ENCODE results near the gene WDR70.
"Not testable (repeated sequence)": the region's sequence is repeated elsewhere in the genome, so short reads cannot be mapped to it uniquely, and the experiment has no call there.

The WDR70 gene

DNA sequence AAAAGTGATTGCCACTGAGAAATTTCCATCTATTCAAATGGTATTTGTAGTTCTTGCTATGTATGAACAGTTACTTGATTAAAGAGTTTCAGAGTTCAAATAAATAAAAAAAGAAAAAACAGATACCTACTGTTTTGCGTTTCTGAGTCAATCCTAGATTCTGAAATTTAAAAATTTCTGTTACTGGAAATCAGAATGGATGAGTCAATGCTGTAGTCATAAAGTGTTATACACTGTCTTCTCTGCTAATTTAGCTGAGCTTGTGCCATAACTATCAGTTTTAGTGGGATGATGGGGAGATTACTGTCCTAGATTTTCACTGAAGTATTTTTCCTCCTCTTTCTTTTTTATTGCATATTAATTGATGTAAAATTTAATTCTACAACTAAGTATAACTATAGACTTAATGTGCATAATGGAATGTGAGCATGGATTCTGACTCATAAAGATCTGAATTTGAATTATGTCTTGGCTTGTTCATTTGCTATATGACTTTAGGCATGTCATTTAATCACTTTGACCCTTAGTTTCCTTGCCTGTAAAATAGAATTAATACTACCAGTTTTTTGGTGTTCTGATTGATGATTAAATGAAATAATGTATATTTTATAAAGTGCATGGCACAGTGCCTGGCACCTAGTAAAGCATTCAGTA lies 75.4 kb downstream of the WDR70 start:
- not testable (repeated sequence) for DNase-seq (ENCODE audit: low read depth in 2 of 2)

DNA sequence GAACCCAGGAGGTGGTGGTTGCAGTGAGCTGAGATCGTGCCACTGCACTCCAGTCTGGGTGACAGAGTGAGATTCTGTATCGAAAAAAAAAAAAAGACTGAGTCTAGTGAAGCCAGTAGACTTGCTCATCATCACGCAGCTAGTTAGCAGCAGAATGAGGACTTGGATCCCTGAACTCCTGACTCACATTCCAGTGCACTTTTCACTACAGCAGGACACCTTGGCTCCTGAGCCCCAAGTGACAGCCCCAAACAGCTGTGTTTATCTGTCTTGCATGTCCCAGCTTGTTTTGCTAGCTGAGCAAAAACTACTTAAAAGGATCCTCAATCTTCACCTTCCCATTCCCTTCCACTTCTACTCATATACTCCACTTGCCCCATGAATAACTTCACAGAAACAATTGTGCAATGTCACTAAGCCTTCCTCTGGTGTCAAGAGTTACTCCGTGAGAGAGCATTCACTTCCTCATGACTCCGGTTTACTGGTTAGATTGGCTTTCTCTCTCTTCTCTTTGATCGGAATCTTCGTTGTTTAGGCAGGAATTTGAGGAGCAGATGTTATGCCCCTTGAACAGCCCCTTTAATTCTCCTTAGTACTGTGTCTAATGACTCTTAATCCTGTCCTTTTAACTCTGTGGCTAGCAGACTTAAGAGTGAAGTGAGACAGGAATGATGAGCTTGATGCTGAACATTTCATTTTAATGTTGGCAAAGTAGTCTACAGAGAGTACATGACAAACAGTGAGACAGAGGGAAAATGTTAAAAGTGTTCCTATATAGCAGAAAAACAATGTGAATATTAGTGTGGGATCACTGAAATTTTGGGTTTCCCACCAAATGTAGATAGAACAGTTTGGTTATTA lies 84.3 kb downstream of the WDR70 start:
- not testable (repeated sequence) for DNase-seq (ENCODE audit: low read depth in 2 of 2)

DNA sequence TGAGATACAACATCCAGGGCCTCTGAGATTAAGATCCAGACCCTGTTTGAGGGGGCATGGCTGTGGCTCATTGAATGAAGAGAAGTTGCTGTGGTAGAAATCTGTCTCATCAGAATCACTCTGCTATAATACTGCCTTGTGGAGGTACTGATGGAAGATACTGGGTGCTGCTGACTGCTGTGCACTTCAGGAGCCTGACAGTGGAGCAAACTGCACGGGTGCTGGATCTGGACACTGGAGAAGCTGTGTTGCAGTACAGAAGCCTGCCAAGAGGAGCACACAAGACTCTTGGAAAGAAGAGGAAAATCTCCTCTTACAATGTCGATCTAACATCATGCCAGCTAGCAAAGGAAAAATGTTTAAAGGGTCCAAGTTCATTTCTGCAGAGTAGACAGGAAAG lies 85.5 kb downstream of the WDR70 start:
- DNase-seq (ENCODE audit: low read depth in 2 of 2), result not testable (repeated sequence)

DNA sequence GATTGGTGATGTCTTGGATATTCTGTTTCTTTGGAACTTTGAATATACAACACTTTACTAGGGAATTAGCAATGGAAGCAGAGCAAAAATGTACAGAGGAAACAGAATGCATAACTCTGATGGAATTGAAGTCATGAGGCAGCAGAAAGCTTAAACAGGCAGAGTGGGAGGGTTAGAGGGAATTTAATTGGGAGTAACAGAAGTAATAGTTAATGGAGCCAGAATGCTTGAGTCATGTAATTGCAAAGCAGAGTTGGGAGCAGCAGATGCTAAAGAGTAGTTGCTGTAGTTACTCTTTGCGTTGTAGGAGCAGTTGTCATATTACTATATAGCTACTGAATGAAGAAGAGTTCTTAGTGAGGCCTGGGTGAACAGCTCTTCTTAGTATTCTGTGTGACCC lies 90.3 kb downstream of the WDR70 start:
- DNase-seq (ENCODE audit: low read depth in 2 of 2), result not testable (repeated sequence)

DNA sequence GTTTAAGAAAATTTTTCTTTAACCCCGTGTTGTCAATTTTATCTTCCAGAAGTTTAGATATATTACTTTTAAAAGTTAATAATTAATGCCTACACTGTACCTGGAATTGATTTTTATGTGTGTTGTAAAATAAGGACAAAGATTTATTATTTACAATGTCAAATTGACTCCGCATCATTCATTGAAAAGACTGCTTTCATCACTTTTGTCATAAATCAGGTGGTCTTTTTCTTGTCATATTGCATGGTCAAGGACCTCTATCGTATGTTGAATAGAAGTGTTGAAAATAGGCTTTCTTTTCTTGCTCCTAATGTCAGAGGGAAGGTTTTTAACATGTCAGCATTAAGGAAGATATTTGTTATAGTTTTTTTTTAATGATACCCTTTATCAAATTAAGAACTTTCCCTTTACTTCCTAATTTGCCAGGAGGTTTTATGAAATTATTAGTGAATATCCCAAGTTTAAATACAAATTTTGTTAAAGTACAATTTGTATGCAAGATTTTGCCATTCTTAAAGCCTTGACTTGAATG lies 92.6 kb downstream of the WDR70 start:
- DNase-seq (ENCODE audit: low read depth in 2 of 2), result no peak

DNA sequence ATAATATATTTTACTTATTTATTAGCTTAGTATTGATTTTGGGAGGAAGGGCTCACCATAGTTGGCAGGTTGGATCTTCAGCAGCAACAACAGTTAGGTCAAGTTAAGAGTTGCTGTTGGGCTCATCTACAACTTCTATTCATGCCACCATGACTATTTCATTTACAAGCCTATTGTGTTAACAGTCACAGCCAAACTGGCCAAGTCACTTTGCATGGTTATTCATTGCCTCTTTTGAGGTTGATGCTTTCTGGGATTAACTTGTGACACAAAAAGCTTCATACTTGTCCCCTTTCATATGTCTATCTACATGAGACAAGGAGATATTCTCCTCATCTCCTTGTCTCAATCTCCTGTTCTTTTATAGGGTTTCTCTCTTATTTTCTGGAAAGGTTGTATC lies 98.3 kb downstream of the WDR70 start:
- DNase-seq (ENCODE audit: low read depth in 2 of 2), result no peak

DNA sequence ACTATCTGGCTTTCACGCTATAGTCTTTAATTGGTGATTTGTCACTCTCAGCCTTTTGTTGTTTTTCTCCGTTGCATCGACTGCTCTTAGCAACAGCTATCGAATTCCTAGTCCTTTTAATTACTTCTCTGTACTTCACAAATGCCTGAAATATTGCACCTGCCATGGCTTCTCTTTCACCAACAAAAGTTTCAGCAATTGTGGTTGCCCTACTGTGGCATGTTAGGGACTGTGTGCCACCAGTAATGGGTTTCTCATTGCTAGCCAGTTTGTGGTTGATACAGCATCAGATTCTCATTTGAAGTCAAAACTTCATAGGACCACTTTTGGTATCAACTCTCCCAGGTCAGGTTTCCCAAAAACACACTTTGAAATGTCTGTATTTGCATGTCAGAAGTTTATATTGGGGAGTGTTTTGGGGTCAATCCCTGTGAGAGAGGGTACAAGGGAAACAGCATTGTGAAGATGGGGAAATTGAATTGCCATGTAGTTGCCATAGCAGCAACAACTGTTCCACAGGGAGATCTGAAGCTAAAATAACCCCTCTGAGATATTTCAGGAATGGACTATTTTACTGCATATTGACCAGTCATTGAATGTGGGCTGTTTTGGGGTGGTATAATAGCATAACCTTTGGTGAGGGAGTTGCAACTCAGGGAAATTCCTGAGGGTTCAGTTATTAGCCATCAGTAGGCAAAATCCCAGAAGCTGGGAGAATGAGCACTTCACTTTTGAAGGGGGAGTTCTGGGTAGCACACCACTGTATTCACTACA lies 99.2 kb downstream of the WDR70 start:
- DNase-seq (ENCODE audit: low read depth in 2 of 2), result no peak

DNA sequence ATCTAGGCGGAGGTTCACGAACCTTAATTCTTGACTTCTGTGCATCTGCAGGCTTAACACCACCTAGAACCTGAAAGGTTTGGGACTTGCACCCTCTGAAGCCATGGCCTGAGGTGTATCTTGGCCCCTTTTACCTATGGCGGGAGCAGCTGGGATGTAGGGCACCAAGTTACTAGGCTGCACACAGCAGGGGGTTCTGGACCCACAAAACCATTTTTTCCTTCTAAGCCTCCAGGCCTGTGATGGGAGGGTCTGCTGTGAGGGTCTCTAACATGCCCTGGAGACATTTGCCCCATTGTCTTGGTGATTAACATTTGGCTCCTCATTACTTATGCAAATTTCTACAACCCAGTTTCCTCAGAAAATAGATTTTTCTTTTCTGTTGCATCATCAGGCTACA lies 102.3 kb downstream of the WDR70 start:
- not testable (repeated sequence) for DNase-seq (ENCODE audit: low read depth in 2 of 2)

DNA sequence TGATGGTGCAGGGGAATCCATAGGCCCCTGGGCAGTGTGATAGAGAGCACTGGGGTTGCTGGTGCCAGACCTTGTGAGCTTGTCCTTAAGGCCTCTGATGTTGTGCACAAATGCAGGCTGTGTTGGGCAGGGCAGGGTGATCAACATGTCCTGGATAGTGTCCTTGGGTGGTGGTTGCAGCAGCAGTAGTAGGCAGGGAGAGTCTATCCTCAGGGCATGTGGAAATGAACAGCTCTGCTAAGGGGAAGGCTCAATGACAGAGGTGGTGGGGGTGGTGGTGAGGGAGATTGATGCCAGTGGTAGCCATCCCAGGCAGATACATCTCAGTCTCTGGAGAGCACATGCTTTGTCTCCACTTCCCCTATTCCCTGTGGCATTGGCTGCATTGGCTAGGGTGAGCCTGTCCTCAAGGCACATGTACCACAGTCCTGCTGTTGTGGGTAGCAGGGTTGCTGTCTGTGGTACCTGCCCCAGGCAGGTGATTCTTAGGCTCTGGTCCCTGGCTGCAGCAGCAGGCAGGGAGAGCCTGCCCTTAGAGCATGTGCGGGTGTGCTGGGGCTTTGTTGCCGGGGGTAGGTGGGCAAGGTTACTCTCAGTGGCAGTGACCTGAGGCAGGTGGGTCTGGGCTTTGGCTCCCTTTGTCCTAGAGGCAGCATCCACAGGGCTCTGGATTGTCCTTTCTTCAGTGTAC lies 111.1 kb downstream of the WDR70 start:
- no peak for DNase-seq (ENCODE audit: low read depth in 2 of 2)

DNA sequence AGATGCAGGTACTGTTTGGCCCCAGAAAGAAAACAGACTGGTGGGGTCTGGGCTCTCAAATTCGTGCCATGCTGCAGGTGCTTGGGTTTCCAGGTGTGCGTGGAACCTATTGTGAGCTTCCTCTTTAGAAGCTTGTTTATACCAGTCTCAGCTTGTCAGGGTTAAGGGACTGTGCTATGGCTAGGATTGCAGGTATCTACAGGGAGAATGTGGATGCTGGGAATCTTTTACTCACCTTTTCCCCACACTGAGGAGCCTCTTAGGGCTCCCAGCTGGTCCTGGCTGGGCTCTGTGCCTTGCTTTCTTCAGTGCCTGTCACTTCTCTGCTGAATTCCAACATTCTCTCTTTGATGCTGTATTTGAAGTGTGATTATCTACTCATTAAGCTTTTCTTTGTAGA lies 111.8 kb downstream of the WDR70 start:
- DNase-seq (ENCODE audit: low read depth in 2 of 2), result no peak

DNA sequence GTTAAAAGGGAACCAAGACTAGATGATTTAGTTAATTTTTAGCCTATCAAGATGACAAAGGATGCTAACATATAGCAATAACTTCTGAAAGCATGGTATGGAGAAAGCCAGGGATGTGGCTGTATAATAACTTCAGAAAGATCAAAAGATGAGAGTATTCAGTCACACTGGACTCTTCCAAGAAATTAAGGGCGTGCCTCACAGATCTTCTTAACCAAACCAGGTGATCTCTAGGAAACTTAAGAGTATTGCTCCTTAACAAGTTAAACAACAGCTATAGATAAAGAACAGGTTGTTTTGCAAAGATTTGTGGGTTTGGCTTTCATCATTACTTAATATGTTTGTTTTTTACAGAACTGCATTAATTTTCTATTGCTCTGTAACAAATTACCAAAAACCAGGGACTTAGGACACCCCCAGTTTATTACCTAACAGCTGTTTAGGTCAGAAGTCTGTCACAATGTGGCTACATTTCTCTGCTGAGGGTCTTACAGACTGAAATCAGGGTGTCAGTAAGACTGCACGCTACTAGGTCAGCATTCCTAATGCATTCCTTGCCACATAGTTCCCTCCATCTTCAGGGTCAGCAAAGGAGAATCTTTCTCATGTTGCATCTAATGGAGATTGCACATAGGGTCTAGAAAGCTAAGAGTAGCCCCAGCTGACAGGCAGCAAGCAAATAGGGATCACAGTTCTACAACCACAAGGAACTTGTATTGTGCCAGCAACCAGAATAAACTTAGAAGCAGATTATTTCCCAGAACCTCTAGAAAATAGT lies 113.8 kb downstream of the WDR70 start:
- no peak for DNase-seq (ENCODE audit: low read depth in 2 of 2)

DNA sequence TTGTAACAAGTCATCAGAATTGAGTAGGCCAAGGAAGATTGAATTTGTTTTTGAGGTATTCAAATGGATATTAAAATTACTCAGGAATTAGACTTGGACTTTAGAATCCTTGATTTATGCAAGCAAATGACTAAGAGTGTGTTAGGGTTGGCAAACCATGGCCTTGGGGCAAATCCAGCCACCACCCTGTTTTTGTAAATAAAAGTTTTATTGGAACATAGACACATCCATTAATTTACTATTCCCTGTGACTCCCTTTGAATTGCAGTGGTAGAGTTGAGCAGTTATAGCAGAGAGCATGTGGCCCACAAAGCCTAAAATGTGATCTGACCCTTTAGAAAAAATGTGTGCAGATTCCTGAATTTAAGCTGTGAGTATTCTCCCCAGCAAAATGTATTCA lies 115.6 kb downstream of the WDR70 start:
- no peak for DNase-seq (ENCODE audit: low read depth in 2 of 2)

DNA sequence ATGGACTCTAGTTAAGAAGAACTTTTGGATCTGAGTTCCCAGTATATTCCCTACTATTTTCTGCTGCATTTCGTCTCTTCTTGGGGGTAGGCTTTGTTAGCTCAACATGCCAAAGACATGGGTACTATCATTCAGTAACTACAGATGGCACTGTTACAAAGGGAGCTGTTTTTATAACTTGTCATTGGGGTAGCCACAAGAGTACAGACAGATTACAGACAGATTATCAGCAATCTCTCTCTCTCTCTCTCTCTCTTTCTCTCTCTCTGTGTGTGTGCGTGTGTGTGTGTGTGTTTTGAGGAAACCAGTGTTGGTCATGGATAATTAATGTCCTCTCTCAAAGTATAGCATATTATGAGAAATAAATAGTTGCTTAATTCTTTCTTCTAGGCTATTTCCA lies 116.1 kb downstream of the WDR70 start:
- no peak for DNase-seq (ENCODE audit: low read depth in 2 of 2)

DNA sequence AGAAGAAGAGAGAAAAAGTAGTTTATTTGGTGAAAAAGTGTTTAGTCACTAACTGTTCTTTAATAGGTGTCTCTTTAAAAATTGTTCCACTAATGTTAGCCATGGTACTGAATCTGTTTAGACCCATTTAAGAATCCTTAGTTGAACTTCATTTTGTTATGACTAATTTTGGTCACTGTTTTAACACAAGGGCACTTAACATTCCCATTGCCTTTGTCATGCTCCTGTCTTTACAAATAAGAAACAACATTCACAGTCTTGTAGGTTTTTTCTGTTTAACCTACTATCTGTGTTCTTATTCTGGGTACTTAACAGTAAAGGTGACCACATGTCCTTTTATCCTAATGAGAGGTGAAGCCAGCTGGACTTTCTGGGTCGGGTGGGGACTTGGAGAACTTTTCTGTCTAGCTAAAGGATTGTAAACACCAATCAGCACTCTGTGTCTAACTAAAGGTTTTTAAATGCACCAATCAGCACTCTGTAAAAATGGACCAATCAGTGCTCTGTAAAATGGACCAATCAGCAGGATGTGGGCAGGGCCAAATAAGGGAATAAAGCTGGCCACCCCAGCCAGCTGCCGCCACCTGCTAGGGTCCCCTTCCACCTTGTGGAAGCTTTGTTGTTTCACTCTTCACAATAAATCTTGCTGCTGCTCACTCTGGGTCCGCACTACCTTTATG lies 116.7 kb downstream of the WDR70 start:
- DNase-seq (ENCODE audit: low read depth in 2 of 2), result no peak

DNA sequence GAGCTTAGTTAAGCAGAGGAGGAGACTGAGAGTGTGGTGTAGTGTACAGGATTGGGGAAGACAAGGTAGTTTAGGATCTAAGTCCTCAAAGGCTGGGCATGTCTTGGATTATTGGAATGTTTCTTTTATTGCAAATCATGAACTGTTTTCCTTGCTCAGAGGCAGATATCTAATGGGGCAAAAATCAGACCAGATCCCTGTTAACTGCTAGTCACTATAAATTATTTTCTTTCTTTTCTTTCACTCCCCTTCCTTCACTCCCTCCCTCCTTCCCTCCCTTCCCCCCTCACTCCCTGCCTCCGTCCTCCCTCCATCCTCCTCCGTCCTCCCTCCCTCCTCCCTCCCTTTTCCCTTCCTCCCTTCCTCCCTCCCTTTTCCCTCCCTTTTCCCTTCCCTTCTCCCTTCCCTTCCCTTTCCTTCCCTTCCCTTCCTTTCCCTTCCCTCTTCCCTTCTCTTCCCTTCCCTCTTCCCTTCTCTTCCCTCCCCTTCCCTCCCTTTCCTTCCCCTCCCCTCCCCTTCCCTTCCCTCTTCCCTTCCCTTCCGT lies 117.9 kb downstream of the WDR70 start:
- DNase-seq (ENCODE audit: low read depth in 2 of 2), result no peak

DNA sequence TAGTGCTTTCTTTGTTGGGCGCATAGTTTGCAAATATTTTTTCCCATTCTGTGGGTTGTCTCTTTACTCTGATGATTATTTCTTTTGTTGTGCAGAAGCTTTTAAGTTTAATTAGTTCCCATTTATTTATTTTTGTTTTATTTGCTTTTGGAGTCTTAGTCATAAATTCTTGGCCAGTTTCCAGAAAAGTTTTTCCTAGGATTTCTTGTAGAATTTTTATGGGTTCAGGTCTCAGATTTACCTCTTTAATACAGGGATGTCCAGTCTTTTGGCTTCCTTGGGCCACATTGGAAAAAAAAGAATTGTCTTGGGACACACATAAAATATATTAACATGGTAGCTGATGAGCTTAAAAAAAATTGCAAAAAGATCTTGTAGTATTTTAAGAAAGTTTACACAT lies 122.0 kb downstream of the WDR70 start:
- no peak for DNase-seq (ENCODE audit: low read depth in 2 of 2)

DNA sequence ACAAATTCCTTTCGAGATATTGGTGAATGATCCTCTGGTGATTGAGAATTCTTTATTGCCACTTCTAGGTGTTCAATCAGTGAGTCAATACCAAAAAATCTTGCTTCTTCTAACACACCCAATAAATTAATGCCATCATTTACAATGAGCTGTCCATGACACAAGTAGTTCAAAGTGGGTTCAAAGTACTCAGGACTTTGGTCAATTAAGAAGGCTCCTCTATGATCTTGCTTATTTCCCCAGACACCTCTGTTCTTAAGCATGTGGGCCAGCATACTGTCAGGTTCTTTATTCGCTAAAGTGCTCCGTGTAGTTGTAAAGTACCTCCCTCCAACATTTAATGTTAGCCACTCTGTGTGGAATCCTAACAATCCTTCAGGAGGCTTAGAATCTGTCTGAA lies 127.1 kb downstream of the WDR70 start:
- no peak for DNase-seq (ENCODE audit: low read depth in 2 of 2)

DNA sequence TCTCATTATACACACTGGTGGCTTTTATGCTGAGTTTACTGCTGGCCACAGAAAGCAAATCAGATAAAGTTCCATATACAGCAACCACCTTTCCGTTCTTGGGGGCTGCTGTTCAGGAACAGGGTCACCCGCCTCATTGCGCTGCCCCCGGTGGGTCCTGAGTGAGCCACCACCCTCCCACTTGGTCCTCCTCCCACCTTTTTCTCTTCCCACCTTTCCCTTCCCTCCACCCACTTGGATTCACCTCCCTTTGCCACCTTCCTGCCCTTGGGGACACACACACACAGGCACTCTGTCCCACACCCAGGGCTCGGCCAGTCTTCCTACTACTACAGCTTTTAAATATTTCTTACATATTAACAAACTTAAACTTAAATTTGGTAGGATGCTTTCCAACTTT lies 127.6 kb downstream of the WDR70 start:
- no peak for DNase-seq (ENCODE audit: low read depth in 2 of 2)

DNA sequence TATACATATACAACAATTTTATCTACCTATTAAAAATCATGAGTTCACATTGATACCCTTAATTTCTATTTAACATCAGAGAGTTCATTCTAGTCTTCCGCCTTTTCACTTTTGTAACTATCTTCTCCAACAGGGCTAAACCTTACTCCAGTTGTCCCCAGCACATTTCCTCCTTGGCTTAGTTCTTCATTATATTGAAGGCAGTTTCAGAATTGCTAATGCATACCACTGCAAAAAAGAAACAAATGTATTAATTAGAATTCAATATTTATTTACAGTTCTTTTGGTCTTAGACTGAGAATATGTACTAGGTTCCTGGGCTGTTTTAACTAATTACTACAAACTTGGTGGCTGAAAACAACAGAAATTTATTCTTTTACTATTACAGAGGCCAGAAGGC lies 132.5 kb downstream of the WDR70 start:
- no peak for DNase-seq (ENCODE audit: low read depth in 2 of 2)

DNA sequence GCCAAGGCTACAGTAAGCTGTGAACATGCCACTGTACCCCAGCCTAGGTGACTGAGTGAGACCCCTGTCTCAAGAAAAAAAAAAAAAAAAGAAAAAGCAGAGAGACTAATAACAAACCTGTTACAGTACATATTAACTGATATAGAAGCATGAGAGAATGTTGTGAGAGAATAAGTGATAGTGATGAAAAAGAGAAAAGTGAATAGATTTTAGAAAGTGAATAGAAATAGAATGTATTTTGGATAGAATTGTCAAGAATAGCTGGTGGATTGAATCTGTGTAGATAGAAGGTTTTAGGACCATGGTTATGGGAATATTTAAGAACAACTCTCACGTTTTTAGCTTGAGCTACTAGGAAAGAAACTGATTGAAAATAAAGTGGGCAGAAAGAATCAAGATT lies 135.8 kb downstream of the WDR70 start:
- DNase-seq (ENCODE audit: low read depth in 2 of 2), result no peak

All from stimulated activated CD4-positive, alpha-beta T cell treated with anti-CD3 and anti-CD28 coated beads, Interleukin-1b, Interleukin-23, amount 100 ng/mL, for 1 hour (primary cell).